HG03045 (cell line): ENCODE data around the gene QKI.
A peak's percentile ranks its signal among the peaks of the same experiment; 100 is the strongest.
"Not testable (repeated sequence)": the region's sequence is repeated elsewhere in the genome, so short reads cannot be mapped to it uniquely, and the experiment has no call there.

ENCODE experiments used
- ATAC-seq: cut with Tn5 transposase; IDR thresholded peaks from one replicate; pipeline ENCODE4 v1.9.1; 2021; ENCODE audit warnings: mild to moderate bottlenecking, moderate library complexity; ENCODE audit not compliant: unreplicated experiment

The QKI gene

GRCh38 chr6:163413345-163414116, 987 bp upstream of the QKI start:
- peak; percentile 49 for ATAC-seq

GRCh38 chr6:163414946-163415619, 565 bp downstream of the QKI start:
- ATAC-seq = peak; percentile 0

- ATAC-seq = peak; percentile 2
Measured at GRCh38 chr6:163415620-163416556, 1.4 kb downstream of the QKI start.

- ATAC-seq = no peak
Measured at GRCh38 chr6:163416557-163417253, 2.2 kb downstream of the QKI start.

GRCh38 chr6:163417595-163417994, 3.1 kb downstream of the QKI start:
- ATAC-seq = no peak

- no peak for ATAC-seq
Measured at GRCh38 chr6:163418311-163419029, 4.0 kb downstream of the QKI start.

GRCh38 chr6:163419413-163420288, 5.1 kb downstream of the QKI start:
- ATAC-seq = no peak

- no peak for ATAC-seq
Measured at GRCh38 chr6:163420289-163420614, 5.7 kb downstream of the QKI start.

- no peak for ATAC-seq
Measured at GRCh38 chr6:163422550-163422949, 8.0 kb downstream of the QKI start.

GRCh38 chr6:163423696-163424095, 9.2 kb downstream of the QKI start:
- no peak for ATAC-seq

- ATAC-seq = no peak
Measured at GRCh38 chr6:163427498-163428254, 13.2 kb downstream of the QKI start.

GRCh38 chr6:163428373-163428772, 13.9 kb downstream of the QKI start:
- ATAC-seq = no peak

GRCh38 chr6:163429858-163430448, 15.4 kb downstream of the QKI start:
- ATAC-seq = no peak

- ATAC-seq = no peak
Measured at GRCh38 chr6:163432300-163432699, 17.8 kb downstream of the QKI start.

- ATAC-seq = not testable (repeated sequence)
Measured at GRCh38 chr6:163433486-163433885, 19.0 kb downstream of the QKI start.

- ATAC-seq = no peak
Measured at GRCh38 chr6:163435023-163435422, 20.5 kb downstream of the QKI start.

- ATAC-seq = no peak
Measured at GRCh38 chr6:163436843-163437242, 22.3 kb downstream of the QKI start.

- no peak for ATAC-seq
Measured at GRCh38 chr6:163437466-163437865, 22.9 kb downstream of the QKI start.
